ENCODE measurements around the gene CACNB2.

CACNB2 gene

GRCh38 chr10:18140149-18140956 is at the start of gene CACNB2:
Gene CACNB2, plus strand, starts transcription at chr10:18140424.
- DNase-seq, result peak; percentile 83

GRCh38 chr10:18094332-18094731 is 45.9 kb upstream of the CACNB2 start:
- no peak for DNase-seq

GRCh38 chr10:18094793-18095192 is 45.4 kb upstream of the CACNB2 start:
- no peak for DNase-seq

- DNase-seq, result no peak
These were observed 42.7 kb upstream of the CACNB2 start for GRCh38 chr10:18097524-18097923.

- DNase-seq, result no peak
These were observed 42.0 kb upstream of the CACNB2 start for GRCh38 chr10:18098201-18098600.

- no peak for DNase-seq
These were observed 40.8 kb upstream of the CACNB2 start for GRCh38 chr10:18099415-18099814.

- DNase-seq, result no peak
These were observed 39.6 kb upstream of the CACNB2 start for GRCh38 chr10:18100669-18101068.

- no peak for DNase-seq
These were observed 37.8 kb upstream of the CACNB2 start for GRCh38 chr10:18102404-18102803.

GRCh38 chr10:18104223-18104872 is 35.9 kb upstream of the CACNB2 start:
- DNase-seq, result peak; percentile 45

- no peak for DNase-seq
These were observed 30.8 kb upstream of the CACNB2 start for GRCh38 chr10:18109341-18109870.

- DNase-seq, result no peak
These were observed 26.3 kb upstream of the CACNB2 start for GRCh38 chr10:18113881-18114280.

- no peak for DNase-seq
These were observed 22.9 kb upstream of the CACNB2 start for GRCh38 chr10:18117276-18117675.

GRCh38 chr10:18122753-18123152 is 17.5 kb upstream of the CACNB2 start:
- no peak for DNase-seq

GRCh38 chr10:18133046-18133445 is 7.2 kb upstream of the CACNB2 start:
- DNase-seq, result no peak

- DNase-seq, result no peak
These were observed 5.7 kb upstream of the CACNB2 start for GRCh38 chr10:18134509-18134908.

- no peak for DNase-seq
These were observed 5.3 kb upstream of the CACNB2 start for GRCh38 chr10:18134921-18135320.

GRCh38 chr10:18136073-18136791 is 4.0 kb upstream of the CACNB2 start:
- no peak for DNase-seq

GRCh38 chr10:18137111-18137510 is 3.1 kb upstream of the CACNB2 start:
- no peak for DNase-seq

GRCh38 chr10:18140957-18141845 is 977 bp downstream of the CACNB2 start:
- peak; percentile 34 for DNase-seq

GRCh38 chr10:18142151-18142550 is 1.9 kb downstream of the CACNB2 start:
- DNase-seq, result no peak

GRCh38 chr10:18144396-18144795 is 4.2 kb downstream of the CACNB2 start:
- no peak for DNase-seq

- peak; percentile 44 for DNase-seq
These were observed 4.7 kb downstream of the CACNB2 start for GRCh38 chr10:18144928-18145327.

Measured in femur (tissue), 1 donor.